NCI-H774 (cell line): ENCODE results near the gene ARHGAP26.
"Not testable (repeated sequence)": the region's sequence is repeated elsewhere in the genome, so short reads cannot be mapped to it uniquely, and the experiment has no call there.

Experiments
- DNase-seq: peaks from one replicate; lab custom pipeline; 2025; lab: John Stamatoyannopoulos, UW

The ARHGAP26 gene

DNA sequence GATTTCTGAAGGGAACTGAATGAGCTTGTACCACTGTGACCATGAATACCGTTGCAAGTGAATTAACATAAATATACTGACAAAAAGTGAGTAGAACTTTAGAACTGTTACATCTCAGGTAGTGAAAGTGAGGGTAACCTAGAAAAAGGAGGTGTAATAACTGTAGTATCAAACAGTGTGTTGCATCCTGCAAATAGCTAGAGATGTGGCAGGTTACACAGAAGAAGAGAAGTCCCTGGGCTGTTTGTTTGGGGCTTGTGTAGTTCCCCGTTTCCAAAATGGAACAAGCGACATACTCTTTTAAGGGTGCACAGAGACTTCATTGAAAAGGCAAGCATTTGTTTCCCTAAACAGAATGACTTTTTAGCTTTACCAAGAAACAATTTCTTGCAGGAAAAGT, 418.5 kb downstream of the ARHGAP26 start:
- DNase-seq = no peak

GRCh38 chr5:143190260-143190810, 420.2 kb downstream of the ARHGAP26 start:
- no peak for DNase-seq

GRCh38 chr5:143191720-143192119, 421.5 kb downstream of the ARHGAP26 start:
- no peak for DNase-seq

DNA sequence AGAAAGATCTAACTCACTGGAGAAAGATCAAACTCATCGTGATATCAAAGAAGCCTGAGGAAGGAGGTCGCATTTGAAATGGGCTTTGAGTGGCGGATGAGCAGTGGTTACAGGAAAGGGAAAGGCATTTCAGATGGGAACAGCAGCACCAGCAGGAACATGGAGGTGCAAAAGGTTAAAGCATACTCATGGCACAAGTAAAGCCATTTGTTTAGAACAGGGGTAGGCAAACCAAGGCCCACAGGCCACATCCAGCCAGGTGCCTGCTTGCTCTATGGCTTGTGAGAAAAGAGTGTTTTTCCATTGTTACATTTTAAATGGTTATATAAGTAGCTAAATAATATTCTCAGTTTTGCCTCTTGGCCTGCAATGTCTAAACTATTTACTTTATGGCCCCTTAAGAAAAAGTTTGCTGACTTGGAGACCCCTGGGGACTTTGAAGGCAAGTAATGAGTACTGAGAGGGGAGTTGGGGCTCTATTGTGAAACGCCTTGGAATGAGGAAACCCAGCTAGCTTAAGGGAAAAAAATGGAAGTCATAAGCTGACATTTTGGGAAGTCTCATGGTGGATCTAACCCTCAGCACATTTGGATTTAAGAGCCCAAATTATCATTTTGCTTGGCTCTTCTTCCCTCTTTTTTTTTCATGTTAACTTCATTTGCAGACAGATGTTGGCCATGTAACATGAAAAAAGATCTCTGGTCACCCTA, 422.2 kb downstream of the ARHGAP26 start:
- DNase-seq = no peak

DNA sequence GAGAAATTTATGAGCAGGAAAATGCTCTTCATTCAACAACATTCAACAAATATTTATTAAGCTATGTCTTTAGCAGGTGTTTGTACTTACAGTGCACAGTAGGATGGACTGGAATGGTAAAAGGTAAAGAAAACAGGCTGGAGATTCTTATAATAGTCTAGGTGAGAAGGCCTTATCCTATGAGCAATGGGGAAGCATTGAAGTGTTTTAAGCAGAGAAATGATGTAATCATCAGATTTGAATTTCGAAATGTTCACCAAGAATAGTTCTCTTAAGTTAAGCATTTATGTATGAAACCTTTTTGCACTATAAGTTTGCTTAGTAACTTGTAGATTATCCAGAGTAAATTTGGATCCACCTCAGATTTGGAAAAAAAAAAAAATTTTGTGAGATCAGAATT, 424.0 kb downstream of the ARHGAP26 start:
- DNase-seq = no peak

DNA sequence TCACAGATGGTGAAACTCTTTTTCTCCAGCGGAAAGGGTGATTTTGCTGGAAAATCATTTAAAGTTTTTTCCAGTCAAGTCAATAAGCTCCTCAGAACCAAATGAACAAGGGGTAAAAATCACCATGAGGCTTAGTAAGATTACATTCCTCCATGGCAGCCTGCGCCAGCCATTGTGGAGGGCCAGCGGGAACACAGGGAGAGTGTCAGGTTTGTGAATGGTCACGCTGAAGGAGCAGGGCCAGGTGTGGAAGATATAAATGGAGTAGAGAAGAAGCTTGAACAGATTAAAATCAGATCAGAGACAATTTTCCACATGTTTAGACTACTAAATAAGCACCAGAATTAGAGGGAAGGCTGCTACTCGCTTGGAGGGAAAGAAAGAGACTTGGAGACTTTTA, 424.5 kb downstream of the ARHGAP26 start:
- DNase-seq = no peak

DNA sequence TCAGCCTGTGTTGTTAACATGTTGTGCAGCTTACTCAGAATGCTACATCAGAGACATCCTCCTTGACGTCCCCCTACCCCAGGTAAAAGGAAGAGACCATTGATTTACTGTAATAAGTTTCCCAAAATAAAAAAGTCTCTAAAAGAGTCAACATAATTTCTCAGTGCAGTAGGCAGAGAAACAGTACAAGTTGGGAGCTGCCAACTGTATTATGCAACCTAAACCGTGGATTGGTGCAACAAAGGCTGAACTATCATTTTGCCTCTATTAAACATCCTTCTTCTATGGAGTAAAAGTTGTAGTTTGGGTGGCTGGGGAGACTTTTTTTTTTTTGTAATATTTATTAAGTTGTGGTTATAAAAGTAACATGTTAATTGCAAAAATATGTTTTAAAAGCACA, 425.3 kb downstream of the ARHGAP26 start:
- no peak for DNase-seq

- no peak for DNase-seq
Measured at GRCh38 chr5:143196601-143197259, 426.6 kb downstream of the ARHGAP26 start.

GRCh38 chr5:143197260-143197656, 427.1 kb downstream of the ARHGAP26 start:
- DNase-seq = no peak

DNA sequence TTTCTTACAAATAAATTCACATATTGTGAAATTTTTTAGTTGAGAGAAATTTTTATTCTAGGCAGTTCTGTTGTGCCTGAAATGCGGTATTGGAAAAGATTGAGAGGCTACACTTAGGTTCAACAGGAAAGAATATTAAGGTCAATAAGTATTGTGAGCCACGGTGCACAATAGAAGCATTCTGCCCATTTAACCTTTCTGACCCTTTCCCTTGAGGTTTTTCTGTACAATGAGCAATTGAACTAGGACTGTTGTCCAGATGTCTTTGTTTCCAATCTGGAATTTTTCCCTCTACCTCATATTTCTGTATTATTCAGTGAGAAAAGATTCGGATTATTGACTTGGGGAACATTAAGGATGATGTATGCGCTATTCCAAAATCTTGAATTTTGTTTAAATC, 428.2 kb downstream of the ARHGAP26 start:
- no peak for DNase-seq

DNA sequence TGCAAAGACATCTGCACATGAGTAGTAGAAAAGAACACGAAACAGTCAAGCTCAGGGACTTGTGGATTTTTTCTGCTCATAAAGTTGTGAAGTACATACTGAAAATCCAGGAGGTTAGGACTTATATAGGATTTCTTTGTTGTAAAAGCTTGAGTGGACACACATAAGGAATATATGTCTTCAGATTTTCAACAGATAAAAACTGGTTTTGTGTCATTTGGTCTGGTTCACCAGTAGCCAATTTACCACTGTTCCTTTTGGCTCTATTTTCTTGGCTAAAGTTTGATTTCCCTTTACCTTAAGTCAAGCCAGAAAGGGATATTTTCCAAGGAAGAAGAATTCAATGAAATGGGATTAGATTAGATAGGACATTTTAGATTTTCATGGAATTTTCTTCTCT, 429.0 kb downstream of the ARHGAP26 start:
- DNase-seq = no peak

GRCh38 chr5:143199843-143200242, 429.7 kb downstream of the ARHGAP26 start:
- no peak for DNase-seq

DNA sequence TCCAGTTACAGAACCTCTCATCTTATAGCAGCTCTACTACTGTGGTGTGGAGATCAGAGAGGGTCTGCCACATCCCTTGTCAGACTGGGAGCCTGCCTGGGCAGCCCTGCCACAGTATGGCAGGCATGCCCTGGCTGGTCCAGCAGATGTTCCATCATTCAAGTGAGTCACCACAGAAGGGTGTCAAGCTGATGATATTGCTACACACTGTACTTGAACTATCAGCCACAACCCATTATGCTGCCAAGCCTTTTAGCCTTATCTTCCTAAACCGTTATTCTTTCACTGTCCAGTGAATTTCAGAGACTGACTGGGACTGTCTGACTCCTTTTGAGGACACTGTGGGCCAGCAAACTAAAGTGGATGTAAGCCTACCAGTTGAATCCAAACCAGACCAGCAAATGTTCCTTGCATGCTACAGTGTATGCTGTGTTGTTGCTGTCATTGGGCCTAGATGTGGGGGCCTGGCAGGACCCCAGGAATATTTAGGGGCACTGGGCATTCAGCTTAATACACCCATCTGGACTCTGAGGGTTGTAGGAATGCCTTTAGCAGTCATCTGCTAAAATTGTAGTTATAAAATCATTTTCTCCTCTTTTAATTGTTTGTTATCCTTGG, 430.7 kb downstream of the ARHGAP26 start:
- DNase-seq = no peak

DNA sequence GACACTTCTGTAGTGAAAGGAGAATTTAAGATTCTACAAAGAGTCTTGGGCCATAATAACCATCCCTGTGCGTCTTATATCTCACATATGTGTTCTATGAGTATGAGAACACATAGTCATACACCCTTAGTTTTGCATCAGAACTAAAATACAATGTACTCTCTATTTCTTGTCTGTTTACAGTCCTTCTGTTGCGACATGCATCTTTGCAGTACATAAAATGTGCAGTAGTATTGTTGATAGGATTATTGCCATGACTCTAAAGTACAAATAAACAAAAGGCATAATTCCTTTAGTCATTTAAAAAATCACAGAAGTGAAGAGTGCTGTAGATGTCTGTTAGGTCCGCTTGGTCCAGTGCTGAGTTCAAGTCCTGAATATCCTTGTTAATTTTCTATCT, 431.4 kb downstream of the ARHGAP26 start:
- no peak for DNase-seq

GRCh38 chr5:143203301-143203956, 433.3 kb downstream of the ARHGAP26 start:
- DNase-seq = not testable (repeated sequence)

GRCh38 chr5:143204474-143205246, 434.5 kb downstream of the ARHGAP26 start:
- no peak for DNase-seq

GRCh38 chr5:143205386-143205785, 435.2 kb downstream of the ARHGAP26 start:
- no peak for DNase-seq

GRCh38 chr5:143205883-143206195, 435.7 kb downstream of the ARHGAP26 start:
- DNase-seq = no peak

GRCh38 chr5:143206196-143207053, 436.2 kb downstream of the ARHGAP26 start:
- DNase-seq = no peak

- no peak for DNase-seq
Measured at GRCh38 chr5:143207058-143207457, 436.9 kb downstream of the ARHGAP26 start.
